IMR-90 (cell line): ENCODE measurements around the gene ADGRB3. TPM values are rescaled to one million over a fixed set of nuclear protein-coding genes. Genes with fewer than 3 reads are reported as not detected.

Source experiments
- ATAC-seq: fragments of 200-7000 bp; cut with Tn5 transposase; 2 replicates; pipeline ENCODE4 v1.9.1; 2020; ENCODE audit warnings: low read depth, mild to moderate bottlenecking, moderate library complexity
- BruUV-seq: library from RNA; stranded (reverse); fragments of 400-500 nt; replicated peaks from 2 replicates; lab custom pipeline; 2021; lab: Mats Ljungman, UMichigan
- CTCF ChIA-PET: fragments of 300-600 bp; formaldehyde crosslinking; extraction: SDS; loops from one replicate; lab custom pipeline; 2021; ENCODE audit warnings: antibody characterized with exemption; lab: Yijun Ruan, JAX
- POLR2A ChIA-PET: fragments of 300-600 bp; sonication (Branson Sonifier 250); formaldehyde crosslinking; loops from one replicate; lab custom pipeline; 2022; ENCODE audit warnings: antibody characterized with exemption; ENCODE audit not compliant: unreplicated experiment; lab: Charles Lee
- DNase-seq: peaks from one replicate; pipeline ENCODE4 v3.0.0; 2013
- H2AFZ ChIP-seq: replicated peaks from 2 replicates; pipeline ENCODE3; 2013; ENCODE audit warnings: low read length, mild to moderate bottlenecking; ENCODE audit not compliant: poor library complexity
- H2AK5ac ChIP-seq: 2 replicates; pipeline ENCODE4 v1.6.1; 2013; ENCODE audit warnings: low read depth, low read length, inconsistent platforms
- H2AK9ac ChIP-seq: replicated peaks from 2 replicates; pipeline ENCODE3; 2013; ENCODE audit warnings: mild to moderate bottlenecking, low read depth, low read length, moderate library complexity; ENCODE audit not compliant: poor library complexity
- H2BK120ac ChIP-seq: 2 replicates; pipeline ENCODE4 v1.6.1; 2013; ENCODE audit warnings: low read depth, low read length, inconsistent platforms
- H2BK15ac ChIP-seq: 3 replicates; pipeline ENCODE4 v1.6.1; 2013; ENCODE audit warnings: low read depth, low read length, inconsistent platforms
- H2BK20ac ChIP-seq: 2 replicates; pipeline ENCODE4 v1.6.1; 2013; ENCODE audit warnings: low read depth, mild to moderate bottlenecking, inconsistent platforms, low read length, moderate library complexity
- H2BK5ac ChIP-seq: 2 replicates; pipeline ENCODE4 v1.6.1; 2013; ENCODE audit warnings: mild to moderate bottlenecking, low read depth, low read length, inconsistent platforms; ENCODE audit not compliant: poor library complexity, severe bottlenecking
- H3K14ac ChIP-seq: replicated peaks from 2 replicates; pipeline ENCODE4 v1.6.1; 2013; ENCODE audit warnings: low read depth, low read length, inconsistent platforms
- H3K18ac ChIP-seq: 2 replicates; pipeline ENCODE4 v1.6.1; 2013; ENCODE audit warnings: low read depth, low read length, control low read depth
- H3K23ac ChIP-seq: 2 replicates; pipeline ENCODE4 v1.6.1; 2013; ENCODE audit warnings: low read depth, low read length, inconsistent platforms
- H3K27ac ChIP-seq: 2 replicates; pipeline ENCODE4 v1.5.1; 2013; ENCODE audit warnings: mild to moderate bottlenecking, control low read depth, low read length; ENCODE audit not compliant: insufficient read depth
- H3K27me3 ChIP-seq: 2 replicates; pipeline ENCODE4 v1.6.1; 2013; ENCODE audit warnings: low read length; ENCODE audit not compliant: control insufficient read depth, insufficient read depth
- H3K36me3 ChIP-seq: 2 replicates; pipeline ENCODE4 v1.6.1; 2013; ENCODE audit warnings: low read length, mixed read lengths; ENCODE audit not compliant: control insufficient read depth, insufficient read depth
- H3K4ac ChIP-seq: 2 replicates; pipeline ENCODE4 v1.6.1; 2013; ENCODE audit warnings: low read depth, low read length, inconsistent platforms
- H3K4me1 ChIP-seq: 2 replicates; pipeline ENCODE4 v1.6.1; 2013; ENCODE audit warnings: low read length, mixed read lengths; ENCODE audit not compliant: control insufficient read depth, insufficient read depth
- H3K4me2 ChIP-seq: 2 replicates; pipeline ENCODE4 v1.6.1; 2013; ENCODE audit warnings: low read depth, mild to moderate bottlenecking, control low read depth, low read length, moderate library complexity
- H3K4me3 ChIP-seq: 2 replicates; pipeline ENCODE4 v1.5.1; 2013; ENCODE audit warnings: low read depth, mild to moderate bottlenecking, control low read depth, low read length, moderate library complexity; ENCODE audit not compliant: insufficient read depth
- H3K56ac ChIP-seq: 2 replicates; pipeline ENCODE4 v1.6.1; 2013; ENCODE audit warnings: low read length, inconsistent platforms; ENCODE audit not compliant: insufficient read depth; ENCODE audit errors: extremely low read depth
- H3K79me1 ChIP-seq, 2 experiments: 2 replicates each; pipeline ENCODE4 v1.6.1; 2013; ENCODE audit warnings: low read length in 2 of 2, inconsistent platforms in 1 of 2, low read depth in 1 of 2
- H3K9ac ChIP-seq: 2 replicates; pipeline ENCODE4 v1.6.1; 2013; ENCODE audit warnings: low read depth, low read length, control low read depth
- H3K9me1 ChIP-seq: 2 replicates; pipeline ENCODE4 v1.6.1; 2013; ENCODE audit warnings: low read length, inconsistent platforms; ENCODE audit not compliant: insufficient read depth
- H3K9me3 ChIP-seq: 2 replicates; pipeline ENCODE4 v1.6.1; 2013; ENCODE audit warnings: low read length; ENCODE audit not compliant: control insufficient read depth, insufficient read depth
- H4K20me1 ChIP-seq: 2 replicates; pipeline ENCODE4 v1.6.1; 2013; ENCODE audit warnings: low read length, inconsistent platforms; ENCODE audit not compliant: insufficient read depth
- H4K5ac ChIP-seq: 2 replicates; pipeline ENCODE4 v1.6.1; 2013; ENCODE audit warnings: mild to moderate bottlenecking, low read depth, low read length, control low read depth
- H4K8ac ChIP-seq, 2 experiments: 2 replicates each; pipeline ENCODE4 v1.6.1; 2013; ENCODE audit warnings: low read depth in 2 of 2, low read length in 2 of 2, control low read depth in 1 of 2, inconsistent platforms in 1 of 2
- H4K91ac ChIP-seq: 2 replicates; pipeline ENCODE4 v1.6.1; 2013; ENCODE audit warnings: low read depth, low read length, inconsistent platforms; ENCODE audit not compliant: insufficient read depth
- BHLHE40 ChIP-seq: fragments of 150-350 bp; IDR thresholded peaks from 2 replicates; pipeline ENCODE4 v1.6.1; 2016; ENCODE audit warnings: mild to moderate bottlenecking, low read depth, low read length
- CEBPB ChIP-seq: IDR thresholded peaks from 2 replicates; pipeline ENCODE4 v1.6.1; 2012; ENCODE audit warnings: low read depth, low read length, improper control_type of control experiment
- CHD1 ChIP-seq: IDR thresholded peaks from 2 replicates; pipeline ENCODE4 v1.6.1; 2012; ENCODE audit warnings: low read depth, low read length, improper control_type of control experiment
- FOS ChIP-seq: fragments of 150-350 bp; IDR thresholded peaks from 2 replicates; pipeline ENCODE4 v1.6.1; 2016; ENCODE audit warnings: low read depth, low read length
- MAFK ChIP-seq: IDR thresholded peaks from 2 replicates; pipeline ENCODE4 v1.6.1; 2012; ENCODE audit warnings: low read depth, low read length, improper control_type of control experiment
- MAZ ChIP-seq: IDR thresholded peaks from 2 replicates; pipeline ENCODE4 v1.6.1; 2012; ENCODE audit warnings: low read depth, mild to moderate bottlenecking, low read length, improper control_type of control experiment, moderate library complexity, borderline replicate concordance
- MXI1 ChIP-seq: IDR thresholded peaks from 2 replicates; pipeline ENCODE4 v1.6.1; 2012; ENCODE audit warnings: low read depth, mild to moderate bottlenecking, low read length, moderate library complexity, borderline replicate concordance
- NFE2L2 ChIP-seq: fragments of 150-350 bp; IDR thresholded peaks from 2 replicates; pipeline ENCODE4 v1.6.1; 2016; ENCODE audit warnings: low read depth, mild to moderate bottlenecking, low read length
- POLR2A ChIP-seq: IDR thresholded peaks from 2 replicates; pipeline ENCODE4 v1.6.1; 2012; ENCODE audit warnings: mild to moderate bottlenecking, low read depth, low read length
- RAD21 ChIP-seq: IDR thresholded peaks from 2 replicates; pipeline ENCODE4 v1.6.1; 2012; ENCODE audit warnings: low read length, improper control_type of control experiment
- RCOR1 ChIP-seq: IDR thresholded peaks from 2 replicates; pipeline ENCODE4 v1.6.1; 2012; ENCODE audit warnings: mild to moderate bottlenecking, low read length, improper control_type of control experiment; ENCODE audit not compliant: insufficient replicate concordance
- RFX5 ChIP-seq: IDR thresholded peaks from 2 replicates; pipeline ENCODE4 v1.8.0; 2012; ENCODE audit warnings: low read depth, mild to moderate bottlenecking, low read length, moderate library complexity
- SMC3 ChIP-seq: fragments of 150-350 bp; IDR thresholded peaks from 2 replicates; pipeline ENCODE4 v1.6.1; 2016; ENCODE audit warnings: low read depth, mild to moderate bottlenecking, antibody characterized with exemption, low read length, moderate library complexity
- WGBS, 2 experiments: methylation state at CpG; one replicate each; pipeline versions ENCODE4 v1.1.5 to v1.1.7; 2013; ENCODE audit warnings: missing lambda C conversion rate in 2 of 2; ENCODE audit not compliant: insufficient read length in 1 of 2; ENCODE audit errors: extremely low coverage in 2 of 2; 5-methylcytosine and 5-hydroxymethylcytosine counted together
- dilution Hi-C: fragments of 300-500 bp; cut with HindIII; formaldehyde crosslinking; loops from one replicate; pipeline ENCODE4 v1.14.3; 2018; ENCODE audit warnings: low sequenced_read_pairs; ENCODE audit not compliant: unreplicated experiment
- in situ Hi-C: fragments of 300-500 bp; cut with MboI; formaldehyde crosslinking; loops from 3 replicates; pipeline ENCODE4 v1.14.3; 2019; ENCODE audit warnings: low sequenced_read_pairs, inconsistent platforms, mixed read lengths
- intact Hi-C: fragments of 100-400 bp; cut with micrococcal nuclease; formaldehyde crosslinking; loops from 2 replicates; pipeline ENCODE4 v1.10.0; 2022
- polyA plus RNA-seq, 3 experiments: library from polyadenylated mRNA; depleted of rRNA; stranded (reverse); fragments of >200 nt; gene quantifications; 2 replicates each; pipeline ENCODE4 v1.2.3, GENCODE V29; 2012; ENCODE audit warnings: low replicate concordance in 1 of 3
- total RNA-seq: library from RNA; depleted of rRNA; stranded (reverse); fragments of >200 nt; gene quantifications from 2 replicates; pipeline ENCODE4 v1.2.3, GENCODE V29; 2012
- TF ChIP-seq, protein P1 (sequence below): conservative IDR thresholded peaks from 2 replicates; pipeline ENCODE4 v1.5.1; 2012; ENCODE audit warnings: mild to moderate bottlenecking, low read depth, low read length, improper control_type of control experiment
- TF ChIP-seq, protein P2 (sequence below): fragments of 150-350 bp; IDR thresholded peaks from 2 replicates; pipeline ENCODE4 v1.6.1; 2017; ENCODE audit warnings: mild to moderate bottlenecking, antibody characterized with exemption, low read length, low read depth
- TF ChIP-seq, protein P3 (sequence below): fragments of 150-350 bp; IDR thresholded peaks from 2 replicates; pipeline ENCODE4 v1.6.1; 2016; ENCODE audit warnings: low read depth, mild to moderate bottlenecking, low read length, moderate library complexity, borderline replicate concordance

The ADGRB3 gene
- total and polyA plus RNA-seq, 2 of the 4 experiments (the other 2 are of a cell fraction): not detected

- Histone ChIP-seq H3K36me3 (no peaks in the 10 kb centered on the region), H3K4me2 (no peak overlapping the region), H4K91ac (no peak overlapping the region), H4K20me1 (no peaks in the 10 kb centered on the region), H3K14ac (no peak overlapping the region), H3K9me1 (no peaks in the 10 kb centered on the region), H3K79me1 (no peaks in the 10 kb centered on the region), H3K23ac (no peak overlapping the region), H2AK5ac (no peak overlapping the region), H4K5ac (no peak overlapping the region), H2BK120ac (no peak overlapping the region), H2BK15ac (no peak overlapping the region), H3K56ac (no peak overlapping the region), H2BK20ac (no peak overlapping the region), H2BK5ac (no peak overlapping the region), H3K4me3 (no peak overlapping the region), H3K4ac (no peak overlapping the region), H3K9ac (no peak overlapping the region), H3K27ac (no peak overlapping the region), H3K9me3 (no peaks in the 10 kb centered on the region; the same call in 1 of the 2 replicates), H2AFZ (no peak overlapping the region), H4K8ac (no peak overlapping the region), H3K4me1 (no peaks in the 10 kb centered on the region), H2AK9ac (no peak overlapping the region), H3K18ac (no peak overlapping the region), H3K27me3 (no peaks in the 10 kb centered on the region)
- in situ Hi-C loops (no loop called here), dilution Hi-C loops (no loop called here), intact Hi-C loops (no loop called here)
- TF ChIP-seq FOS (no peak), CHD1 (no peak), MAZ (no peak), CEBPB (no peak), RCOR1 (no peak), RFX5 (no peak), POLR2A (no peak), MXI1 (no peak), SMC3 (no peak), RAD21 (no peak), MAFK (no peak), NFE2L2 (no peak), BHLHE40 (no peak)
- TF ChIP-seq, protein P1, sequence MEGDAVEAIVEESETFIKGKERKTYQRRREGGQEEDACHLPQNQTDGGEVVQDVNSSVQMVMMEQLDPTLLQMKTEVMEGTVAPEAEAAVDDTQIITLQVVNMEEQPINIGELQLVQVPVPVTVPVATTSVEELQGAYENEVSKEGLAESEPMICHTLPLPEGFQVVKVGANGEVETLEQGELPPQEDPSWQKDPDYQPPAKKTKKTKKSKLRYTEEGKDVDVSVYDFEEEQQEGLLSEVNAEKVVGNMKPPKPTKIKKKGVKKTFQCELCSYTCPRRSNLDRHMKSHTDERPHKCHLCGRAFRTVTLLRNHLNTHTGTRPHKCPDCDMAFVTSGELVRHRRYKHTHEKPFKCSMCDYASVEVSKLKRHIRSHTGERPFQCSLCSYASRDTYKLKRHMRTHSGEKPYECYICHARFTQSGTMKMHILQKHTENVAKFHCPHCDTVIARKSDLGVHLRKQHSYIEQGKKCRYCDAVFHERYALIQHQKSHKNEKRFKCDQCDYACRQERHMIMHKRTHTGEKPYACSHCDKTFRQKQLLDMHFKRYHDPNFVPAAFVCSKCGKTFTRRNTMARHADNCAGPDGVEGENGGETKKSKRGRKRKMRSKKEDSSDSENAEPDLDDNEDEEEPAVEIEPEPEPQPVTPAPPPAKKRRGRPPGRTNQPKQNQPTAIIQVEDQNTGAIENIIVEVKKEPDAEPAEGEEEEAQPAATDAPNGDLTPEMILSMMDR: no peak
- TF ChIP-seq, protein P2, sequence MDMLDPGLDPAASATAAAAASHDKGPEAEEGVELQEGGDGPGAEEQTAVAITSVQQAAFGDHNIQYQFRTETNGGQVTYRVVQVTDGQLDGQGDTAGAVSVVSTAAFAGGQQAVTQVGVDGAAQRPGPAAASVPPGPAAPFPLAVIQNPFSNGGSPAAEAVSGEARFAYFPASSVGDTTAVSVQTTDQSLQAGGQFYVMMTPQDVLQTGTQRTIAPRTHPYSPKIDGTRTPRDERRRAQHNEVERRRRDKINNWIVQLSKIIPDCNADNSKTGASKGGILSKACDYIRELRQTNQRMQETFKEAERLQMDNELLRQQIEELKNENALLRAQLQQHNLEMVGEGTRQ: no peak
- TF ChIP-seq, protein P3, sequence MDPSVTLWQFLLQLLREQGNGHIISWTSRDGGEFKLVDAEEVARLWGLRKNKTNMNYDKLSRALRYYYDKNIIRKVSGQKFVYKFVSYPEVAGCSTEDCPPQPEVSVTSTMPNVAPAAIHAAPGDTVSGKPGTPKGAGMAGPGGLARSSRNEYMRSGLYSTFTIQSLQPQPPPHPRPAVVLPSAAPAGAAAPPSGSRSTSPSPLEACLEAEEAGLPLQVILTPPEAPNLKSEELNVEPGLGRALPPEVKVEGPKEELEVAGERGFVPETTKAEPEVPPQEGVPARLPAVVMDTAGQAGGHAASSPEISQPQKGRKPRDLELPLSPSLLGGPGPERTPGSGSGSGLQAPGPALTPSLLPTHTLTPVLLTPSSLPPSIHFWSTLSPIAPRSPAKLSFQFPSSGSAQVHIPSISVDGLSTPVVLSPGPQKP: no peak
- DNase-seq (no peak), ATAC-seq (no peak)
- no TSS peak for BruUV-seq
- CTCF ChIA-PET: no interaction called here
- no CpG with 5 or more reads among the region's 2 CpGs for WGBS, 2 experiments
- POLR2A ChIA-PET: no interaction called here
These were observed 803.0 kb downstream of the ADGRB3 start for GRCh38 chr6:69438113-69438512.
